K562 (cell line): Measurements from ENCODE around the gene ID4. TPM values are rescaled to one million over a fixed set of nuclear protein-coding genes. Genes with fewer than 3 reads are reported as not detected.

Source experiments
- ATAC-seq: fragments of 200-7000 bp; cut with Tn5 transposase; 3 replicates; pipeline ENCODE4 v1.9.1; 2020; ENCODE audit warnings: moderate library complexity
- BruUV-seq: library from RNA; stranded (reverse); fragments of 400-500 nt; replicated peaks from 2 replicates; lab custom pipeline; 2021; lab: Mats Ljungman, UMichigan
- CTCF ChIA-PET: fragments of 300-600 bp; formaldehyde crosslinking; extraction: SDS; loops from one replicate; lab custom pipeline; 2021; ENCODE audit warnings: low intra/inter-chr PET ratio; lab: Yijun Ruan, JAX
- POLR2A ChIA-PET: fragments of 300-600, 350-650 bp; sonication (Branson Sonifier 250); formaldehyde crosslinking; extraction: SDS; loops from one replicate; lab custom pipeline; 2021; ENCODE audit warnings: antibody characterized with exemption, inconsistent platforms; lab: Yijun Ruan, JAX
- DNase-seq, 4 experiments: peaks; one replicate each; pipeline versions ENCODE4 v3.0.0 to v3.0.0-alpha.2; 2011 to 2018; ENCODE audit warnings: low spot score in 3 of 4, mixed read lengths in 3 of 4; ENCODE audit errors: extremely low read depth in 1 of 4
- FAIRE-seq: peaks from 2 replicates; lab custom pipeline; 2011; peaks lifted over from hg19 to GRCh38; lab: Jason Lieb, UNC
- H2AFZ ChIP-seq: 2 replicates; pipeline ENCODE4 v1.6.0; 2011; ENCODE audit warnings: low read depth, low read length, control low read depth, inconsistent platforms
- H3K27ac ChIP-seq: fragments of 200-600 bp; 3 replicates; pipeline ENCODE4 v1.8.0; 2011; ENCODE audit warnings: low read depth, mild to moderate bottlenecking, control low read depth, inconsistent platforms, low read length, moderate library complexity, mixed read lengths; ENCODE audit errors: extremely low read depth
- H3K27me3 ChIP-seq, 2 experiments: fragments of 300-600 bp in 1 of 2; 2 replicates in 1 of 2; 3 replicates in 1 of 2; pipeline versions ENCODE4 v1.6.0 to v1.8.0; 2011; ENCODE audit warnings: inconsistent platforms in 2 of 2, low read length in 2 of 2, mild to moderate bottlenecking in 1 of 2, mixed read lengths in 1 of 2, moderate library complexity in 1 of 2; ENCODE audit not compliant: control insufficient read depth in 2 of 2, insufficient read depth in 2 of 2
- H3K36me3 ChIP-seq: fragments of 300-600 bp; 3 replicates; pipeline ENCODE4 v1.8.0; 2011; ENCODE audit warnings: mild to moderate bottlenecking, low read length, inconsistent platforms; ENCODE audit not compliant: control insufficient read depth, insufficient read depth
- H3K4me1 ChIP-seq, 2 experiments: fragments of 200-600 bp in 1 of 2; replicated peaks in 1 of 2; 2 replicates in 1 of 2; 3 replicates in 1 of 2; pipeline versions ENCODE4 v1.5.1 to v1.8.0; 2011; ENCODE audit warnings: inconsistent platforms in 2 of 2, low read length in 2 of 2, mild to moderate bottlenecking in 1 of 2, mixed read lengths in 1 of 2, moderate library complexity in 1 of 2; ENCODE audit not compliant: control insufficient read depth in 2 of 2, insufficient read depth in 2 of 2
- H3K4me2 ChIP-seq: 2 replicates; pipeline ENCODE4 v1.6.1; 2011; ENCODE audit warnings: low read length, control low read depth, inconsistent platforms, mixed read lengths; ENCODE audit not compliant: insufficient read depth
- H3K4me3 ChIP-seq: fragments of 200-600 bp; sonication (generic), shearing (Covaris generic); 2 replicates; pipeline ENCODE4 v1.5.1; 2016; ENCODE audit warnings: control low read depth, inconsistent platforms
- H3K79me2 ChIP-seq: fragments of 200-600 bp; 3 replicates; pipeline ENCODE4 v1.8.0; 2011; ENCODE audit warnings: low read length, inconsistent platforms; ENCODE audit not compliant: control insufficient read depth, insufficient read depth
- H3K9ac ChIP-seq, 2 experiments: 2 replicates each; pipeline versions ENCODE4 v1.6.0 to v1.6.1; 2011; ENCODE audit warnings: low read depth in 2 of 2, low read length in 2 of 2, control low read depth in 1 of 2, inconsistent platforms in 1 of 2, mild to moderate bottlenecking in 1 of 2, mixed read lengths in 1 of 2; ENCODE audit not compliant: insufficient read depth in 1 of 2
- H3K9me1 ChIP-seq: one replicate; pipeline ENCODE4 v1.6.0; 2011; ENCODE audit warnings: inconsistent platforms, mild to moderate bottlenecking, low read length, moderate library complexity; ENCODE audit not compliant: control insufficient read depth, insufficient read depth
- H3K9me3 ChIP-seq: replicated peaks from 2 replicates; pipeline ENCODE4 v1.5.1; 2011; ENCODE audit warnings: low read depth, low read length, inconsistent platforms; ENCODE audit not compliant: control insufficient read depth, insufficient read depth
- H4K20me1 ChIP-seq: replicated peaks from 2 replicates; pipeline ENCODE4 v1.6.1; 2011; ENCODE audit warnings: low read length, inconsistent platforms, mixed read lengths; ENCODE audit not compliant: control insufficient read depth, insufficient read depth
- BHLHE40 ChIP-seq: IDR thresholded peaks from 2 replicates; pipeline ENCODE4 v1.6.1; 2011; ENCODE audit warnings: low read length, improper control_type of control experiment
- E2F3 ChIP-seq: fragments of 250-450 bp; sonication (Bioruptor Pico); IDR thresholded peaks from 2 replicates; pipeline ENCODE4 v1.4.0; 2020; ENCODE audit warnings: mild to moderate bottlenecking
- ERF ChIP-seq: fragments of 450-650 bp; formaldehyde crosslinking; IDR thresholded peaks from 2 replicates; pipeline ENCODE4 v1.4.0; 2020; ENCODE audit warnings: mild to moderate bottlenecking, mixed read lengths
- KLF16 ChIP-seq: IDR thresholded peaks from 2 replicates; pipeline ENCODE4 v1.6.1; 2016; ENCODE audit warnings: antibody characterized with exemption
- MBD2 ChIP-seq: sonication (generic); IDR thresholded peaks from 2 replicates; pipeline ENCODE4 v1.6.1; 2016; ENCODE audit warnings: low read depth, borderline replicate concordance
- MEF2D ChIP-seq: conservative IDR thresholded peaks from 2 replicates; pipeline ENCODE4 v1.6.1; 2016; ENCODE audit warnings: low read depth, missing genetic modification characterization, missing compliant biosample characterization
- NFE2 ChIP-seq: IDR thresholded peaks from 2 replicates; pipeline ENCODE4 v1.6.1; 2014; ENCODE audit warnings: antibody characterized with exemption, low read depth
- NR0B1 ChIP-seq: fragments of 450-650 bp; IDR thresholded peaks from one replicate; pipeline ENCODE4 v1.6.1; 2018; ENCODE audit warnings: mild to moderate bottlenecking, moderate library complexity; ENCODE audit not compliant: partially characterized antibody
- PRPF4 ChIP-seq: fragments of 200-400 bp; formaldehyde crosslinking; IDR thresholded peaks from one replicate; pipeline ENCODE4 v1.6.1; 2017; ENCODE audit warnings: low read length, low read depth, mild to moderate bottlenecking; ENCODE audit not compliant: insufficient read depth, poor library complexity, severe bottlenecking
- RFX7 ChIP-seq: fragments of 250-450 bp; sonication (Bioruptor Pico); IDR thresholded peaks from 2 replicates; pipeline ENCODE4 v1.5.1; 2021; ENCODE audit warnings: mild to moderate bottlenecking
- TCF7L2 ChIP-seq: fragments of 150-350 bp; IDR thresholded peaks from 2 replicates; pipeline ENCODE4 v1.6.1; 2016; ENCODE audit warnings: low read depth, mild to moderate bottlenecking, low read length, moderate library complexity
- TEAD4 ChIP-seq, 2 experiments: sonication (generic) in 1 of 2; formaldehyde crosslinking in 1 of 2; IDR thresholded peaks; 2 replicates each; pipeline versions ENCODE4 v1.6.1 to v1.8.0; 2012 to 2022; ENCODE audit warnings: borderline replicate concordance in 1 of 2, inconsistent platforms in 1 of 2, low read length in 1 of 2, mild to moderate bottlenecking in 1 of 2, missing genetic modification reagents in 1 of 2
- ZNF133 ChIP-seq: fragments of 250-450 bp; sonication (Bioruptor Pico); IDR thresholded peaks from 2 replicates; pipeline ENCODE4 v1.4.0; 2020; ENCODE audit warnings: mild to moderate bottlenecking
- ZNF165 ChIP-seq: fragments of 250-450 bp; sonication (Bioruptor Pico); IDR thresholded peaks from 2 replicates; pipeline ENCODE4 v1.4.0; 2020; ENCODE audit warnings: borderline replicate concordance
- ZNF274 ChIP-seq: IDR thresholded peaks from 2 replicates; pipeline ENCODE4 v1.6.1; 2011; ENCODE audit warnings: low read depth, mild to moderate bottlenecking, low read length, moderate library complexity, borderline replicate concordance
- WGBS: fragments of 100-300 bp; shearing (Covaris generic); methylation state at CpG from one replicate; pipeline ENCODE4 v1.1.6; 2016; ENCODE audit warnings: low coverage, mixed read lengths; ENCODE audit not compliant: insufficient coverage; ENCODE audit errors: missing lambda C conversion rate; 5-methylcytosine and 5-hydroxymethylcytosine counted together
- in situ Hi-C: fragments of 300-500 bp; cut with MboI; formaldehyde crosslinking; loops from 4 replicates; pipeline ENCODE4 v1.15.0; 2018; ENCODE audit warnings: inconsistent platforms, mixed read lengths
- intact Hi-C: fragments of 100-400 bp; cut with micrococcal nuclease; formaldehyde crosslinking; loops from 2 replicates; pipeline ENCODE4 v1.14.2; 2022
- polyA plus RNA-seq, 8 experiments: library from polyadenylated mRNA; depleted of rRNA in 4 of 8; stranded (reverse) in 5 of 8; unstranded in 3 of 8; fragments of >200 nt; fragmentation: Nextera tagmentation in 2 of 8; fragmentation: Illumina TruSeq in 1 of 8; extraction: Ambion mirVana in 2 of 8; extraction: Trizol in 1 of 8; gene quantifications; 2 replicates each; pipeline versions ENCODE4 v1.2.1 to v1.2.3, GENCODE V29; 2011 to 2014; ENCODE audit warnings: inconsistent platforms in 1 of 8, missing spikeins in 1 of 8
- total RNA-seq, 7 experiments: library from RNA; depleted of rRNA in 6 of 7; stranded (reverse); fragments of >200 nt in 6 of 7; fragmentation: Illumina TruSeq in 2 of 7; extraction: Trizol in 2 of 7; gene quantifications; 2 replicates each; pipeline versions ENCODE4 v1.2.1 to v1.2.3, GENCODE V29; 2011 to 2021; ENCODE audit warnings: low replicate concordance in 1 of 7
- TF ChIP-seq, protein P1 (sequence below): fragments of 250-450 bp; sonication (Bioruptor Pico); IDR thresholded peaks from 2 replicates; pipeline ENCODE4 v1.8.0; 2022; ENCODE audit warnings: moderate library complexity, mild to moderate bottlenecking, inconsistent platforms
- TF ChIP-seq, protein P2 (sequence below): sonication (generic); formaldehyde crosslinking; IDR thresholded peaks from 2 replicates; pipeline ENCODE4 v1.8.0; 2023; ENCODE audit warnings: mild to moderate bottlenecking, missing genetic modification reagents

Gene ID4
- total and polyA plus RNA-seq, 9 of the 15 experiments (the other 6 are each of a cell fraction or from before 2014, with no cell fraction given) = not detected

DNA sequence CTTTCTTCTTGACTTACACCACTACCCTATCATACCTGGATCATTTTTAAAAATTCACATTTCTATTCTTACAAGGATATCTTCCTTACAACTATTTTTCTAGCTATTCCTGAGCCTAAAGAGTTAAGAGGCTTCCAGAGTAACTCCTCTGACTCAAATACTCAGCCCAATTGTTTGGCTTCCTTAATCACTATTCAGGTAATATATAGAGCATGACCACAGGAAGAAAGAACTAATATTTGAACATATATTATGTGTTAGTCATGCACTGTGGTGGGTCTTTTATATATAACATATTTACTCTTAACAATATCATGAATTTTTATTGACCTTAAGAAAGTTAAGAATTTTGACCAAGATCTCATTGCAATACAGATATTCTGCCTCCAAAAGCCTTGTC is 42.0 kb upstream of the ID4 start (continued):
- no peak for TF ChIP-seq BHLHE40
- TF ChIP-seq, all 486 proteins: peak for 0

- Histone ChIP-seq H3K4me3 (no peak overlapping the region), H3K4me2 (no peak overlapping the region), H3K4me1 (no peaks in the 10 kb centered on the region), H3K79me2 (no peaks in the 10 kb centered on the region), H3K9ac (no peak overlapping the region), H3K9me3 (no peaks in the 10 kb centered on the region), H3K9me1 (no peaks in the 10 kb centered on the region), H3K36me3 (no peaks in the 10 kb centered on the region), H3K27me3 (peaks cover 0 to 4% of the 10 kb centered on the region in 2 experiments; a peak in 1 of 5 replicates), H4K20me1 (no peaks in the 10 kb centered on the region)
- no TSS peak for BruUV-seq
- intact Hi-C loops = no loop called here
- WGBS = 3% methylated on average over 2 of the region's 2 CpGs
- no peak for ATAC-seq
- CTCF ChIA-PET = no interaction called here
- in situ Hi-C loops = no loop called here
- FAIRE-seq = no peak
- DNase-seq = no peak
- no peak for TF ChIP-seq MBD2
- no peak for TF ChIP-seq TEAD4 (IDR thresholded peaks at IDR 0.05; ENCODE audit: low read length)
- TF ChIP-seq TEAD4 (CRISPR knock-in tag; IDR thresholded peaks at IDR 0.05; ENCODE audit: borderline replicate concordance) = no peak
- TF ChIP-seq ERF (CRISPR knock-in tag) = no peak
- no peak for TF ChIP-seq ZNF133 (CRISPR knock-in tag)
- TF ChIP-seq NR0B1 = no peak
- no peak for TF ChIP-seq NFE2
- TF ChIP-seq ZNF165 = no peak
- TF ChIP-seq, protein P1, sequence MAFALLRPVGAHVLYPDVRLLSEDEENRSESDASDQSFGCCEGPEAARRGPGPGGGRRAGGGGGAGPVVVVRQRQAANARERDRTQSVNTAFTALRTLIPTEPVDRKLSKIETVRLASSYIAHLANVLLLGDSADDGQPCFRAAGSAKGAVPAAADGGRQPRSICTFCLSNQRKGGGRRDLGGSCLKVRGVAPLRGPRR (CRISPR knock-in tag) = no peak
- TF ChIP-seq PRPF4 = no peak
- no peak for TF ChIP-seq E2F3 (CRISPR knock-in tag)
- TF ChIP-seq, protein P2, sequence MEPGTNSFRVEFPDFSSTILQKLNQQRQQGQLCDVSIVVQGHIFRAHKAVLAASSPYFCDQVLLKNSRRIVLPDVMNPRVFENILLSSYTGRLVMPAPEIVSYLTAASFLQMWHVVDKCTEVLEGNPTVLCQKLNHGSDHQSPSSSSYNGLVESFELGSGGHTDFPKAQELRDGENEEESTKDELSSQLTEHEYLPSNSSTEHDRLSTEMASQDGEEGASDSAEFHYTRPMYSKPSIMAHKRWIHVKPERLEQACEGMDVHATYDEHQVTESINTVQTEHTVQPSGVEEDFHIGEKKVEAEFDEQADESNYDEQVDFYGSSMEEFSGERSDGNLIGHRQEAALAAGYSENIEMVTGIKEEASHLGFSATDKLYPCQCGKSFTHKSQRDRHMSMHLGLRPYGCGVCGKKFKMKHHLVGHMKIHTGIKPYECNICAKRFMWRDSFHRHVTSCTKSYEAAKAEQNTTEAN (CRISPR knock-in tag) = no peak
- TF ChIP-seq TCF7L2 = no peak
- TF ChIP-seq RFX7 (CRISPR knock-in tag) = no peak
- no peak for TF ChIP-seq ZNF274
- TF ChIP-seq KLF16 = no peak
- TF ChIP-seq MEF2D (tag) = no peak
- TF ChIP-seq, all 486 proteins: peak for 0
- POLR2A ChIA-PET = no interaction called here
- H2AFZ ChIP-seq = no peak overlapping the region
- no peak overlapping the region for H3K27ac ChIP-seq
Measured at GRCh38 chr6:19796452-19796851, 40.7 kb upstream of the ID4 start.
